ENCODE results near the gene TCP1. TPM values are rescaled to one million over a fixed set of nuclear protein-coding genes. Genes with fewer than 3 reads are reported as not detected.
"Not testable (repeated sequence)": the region's sequence is repeated elsewhere in the genome, so short reads cannot be mapped to it uniquely, and the experiment has no call there.

TCP1 gene
- total RNA-seq, 3 donors from 2014 or later = 119 to 151 (median 137) TPM

DNA sequence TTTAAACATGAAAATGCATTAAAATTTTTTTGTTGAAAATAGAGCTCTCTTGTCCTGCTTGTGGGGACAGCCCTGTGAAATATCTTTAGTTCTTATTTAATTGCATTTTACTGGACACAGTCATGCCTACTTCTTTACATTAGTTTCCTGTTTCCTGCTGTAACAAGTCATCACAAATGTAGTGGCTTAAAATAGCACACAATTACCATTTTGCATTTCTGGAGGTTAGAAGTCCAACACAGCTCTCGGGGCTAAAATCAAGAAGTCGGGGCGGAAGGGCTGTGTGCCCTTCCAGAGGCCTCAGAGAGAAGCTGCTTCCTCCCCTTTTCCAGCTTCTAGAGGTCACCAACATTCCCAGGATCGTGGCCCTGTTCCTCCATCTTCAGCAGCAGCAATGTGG lies 40.1 kb upstream of the TCP1 start:
- Histone ChIP-seq H3K36me3 (no peaks in the 10 kb centered on the region), H3K4me1 (no peaks in the 10 kb centered on the region), H3K4me3 (no peak overlapping the region), H3K9me3 (no peaks in the 10 kb centered on the region), H3K27ac (no peak overlapping the region), H3K27me3 (peaks cover 0 to 2% of the 10 kb centered on the region in 2 donors)
- intact Hi-C loops (cut with DNase I; ENCODE audit: low total_unique reads) = no loop called here
- no peak for TF ChIP-seq POLR2A (IDR thresholded peaks at IDR 0.05)
- TF ChIP-seq POLR2AphosphoS5 (IDR thresholded peaks at IDR 0.05) = no peak
- TF ChIP-seq, protein P1, sequence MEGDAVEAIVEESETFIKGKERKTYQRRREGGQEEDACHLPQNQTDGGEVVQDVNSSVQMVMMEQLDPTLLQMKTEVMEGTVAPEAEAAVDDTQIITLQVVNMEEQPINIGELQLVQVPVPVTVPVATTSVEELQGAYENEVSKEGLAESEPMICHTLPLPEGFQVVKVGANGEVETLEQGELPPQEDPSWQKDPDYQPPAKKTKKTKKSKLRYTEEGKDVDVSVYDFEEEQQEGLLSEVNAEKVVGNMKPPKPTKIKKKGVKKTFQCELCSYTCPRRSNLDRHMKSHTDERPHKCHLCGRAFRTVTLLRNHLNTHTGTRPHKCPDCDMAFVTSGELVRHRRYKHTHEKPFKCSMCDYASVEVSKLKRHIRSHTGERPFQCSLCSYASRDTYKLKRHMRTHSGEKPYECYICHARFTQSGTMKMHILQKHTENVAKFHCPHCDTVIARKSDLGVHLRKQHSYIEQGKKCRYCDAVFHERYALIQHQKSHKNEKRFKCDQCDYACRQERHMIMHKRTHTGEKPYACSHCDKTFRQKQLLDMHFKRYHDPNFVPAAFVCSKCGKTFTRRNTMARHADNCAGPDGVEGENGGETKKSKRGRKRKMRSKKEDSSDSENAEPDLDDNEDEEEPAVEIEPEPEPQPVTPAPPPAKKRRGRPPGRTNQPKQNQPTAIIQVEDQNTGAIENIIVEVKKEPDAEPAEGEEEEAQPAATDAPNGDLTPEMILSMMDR (IDR thresholded peaks at IDR 0.05) = no peak
- DNase-seq (ENCODE audit: low spot score in 2 of 2) = no peak

DNA sequence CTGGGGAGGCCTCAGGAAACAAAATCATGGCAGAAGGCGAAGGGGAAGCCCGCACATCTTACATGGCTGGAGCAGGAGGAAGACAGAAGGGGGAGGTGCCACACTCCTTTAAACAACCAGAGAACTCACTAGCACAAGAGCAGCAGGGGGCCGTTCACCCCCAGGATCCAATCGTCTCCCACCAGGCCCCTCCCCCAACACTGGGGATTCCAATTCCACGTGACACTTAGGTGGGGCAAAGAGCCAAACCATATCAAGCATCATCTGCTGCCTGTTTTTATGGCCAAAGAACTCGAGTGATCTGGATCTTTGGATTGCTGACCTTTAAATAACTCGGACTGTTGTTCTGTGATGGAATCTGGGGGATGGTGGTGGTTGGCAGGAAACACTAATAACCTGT lies 38.7 kb upstream of the TCP1 start:
- Histone ChIP-seq H3K36me3 (no peaks in the 10 kb centered on the region), H3K9me3 (no peaks in the 10 kb centered on the region), H3K27ac (no peak overlapping the region), H3K4me1 (no peaks in the 10 kb centered on the region), H3K4me3 (no peak overlapping the region), H3K27me3 (peaks cover 0 to 2% of the 10 kb centered on the region in 2 donors)
- intact Hi-C loops (cut with DNase I; ENCODE audit: low total_unique reads) = no loop called here
- no peak for DNase-seq (ENCODE audit: low spot score in 2 of 2)
- TF ChIP-seq, protein P1 (IDR thresholded peaks at IDR 0.05) = no peak
- TF ChIP-seq POLR2A (IDR thresholded peaks at IDR 0.05) (no peak), POLR2AphosphoS5 (IDR thresholded peaks at IDR 0.05) (no peak)

DNA sequence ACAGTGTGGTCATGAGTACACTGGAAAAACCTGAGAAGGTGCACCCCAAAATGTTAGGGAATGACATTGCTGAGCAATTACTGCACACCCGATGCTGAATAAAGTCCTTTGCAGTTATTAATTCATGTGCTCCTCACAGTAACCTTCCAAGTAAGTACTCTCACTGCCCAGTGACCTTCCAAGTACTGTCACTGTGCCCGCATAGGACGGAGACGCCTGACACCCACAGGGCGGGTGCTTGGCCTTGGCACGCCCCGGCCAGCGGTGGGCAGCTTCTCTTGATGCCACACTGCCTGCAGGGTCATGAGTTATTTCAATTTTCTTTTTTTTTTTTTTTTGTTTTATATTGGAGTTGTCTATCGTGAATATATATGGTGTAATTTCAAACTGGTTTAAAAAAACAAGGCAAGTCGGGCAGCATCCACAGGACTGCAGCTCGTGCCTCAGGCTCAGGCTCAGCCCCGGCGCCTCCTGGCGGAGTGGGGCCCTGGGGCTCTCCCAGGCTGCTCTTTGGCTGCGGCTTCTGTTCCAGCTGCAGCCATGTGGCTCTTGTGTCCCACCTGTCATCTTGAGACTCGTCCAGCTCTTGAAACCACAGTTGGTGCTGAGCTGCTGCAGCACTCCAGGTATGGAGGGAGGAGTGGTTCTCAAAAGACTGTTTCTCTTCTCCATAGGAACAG lies 37.7 kb upstream of the TCP1 start:
- intact Hi-C loops (cut with DNase I; ENCODE audit: low total_unique reads) = no loop called here
- Histone ChIP-seq H3K4me3 (no peak overlapping the region), H3K27ac (no peak overlapping the region), H3K36me3 (no peaks in the 10 kb centered on the region), H3K27me3 (peaks cover 0 to 2% of the 10 kb centered on the region in 2 donors), H3K4me1 (no peaks in the 10 kb centered on the region), H3K9me3 (no peaks in the 10 kb centered on the region)
- no peak for DNase-seq (ENCODE audit: low spot score in 2 of 2)
- TF ChIP-seq, protein P1 (IDR thresholded peaks at IDR 0.05) = no peak
- TF ChIP-seq POLR2AphosphoS5 (IDR thresholded peaks at IDR 0.05) (no peak), POLR2A (IDR thresholded peaks at IDR 0.05) (no peak)

DNA sequence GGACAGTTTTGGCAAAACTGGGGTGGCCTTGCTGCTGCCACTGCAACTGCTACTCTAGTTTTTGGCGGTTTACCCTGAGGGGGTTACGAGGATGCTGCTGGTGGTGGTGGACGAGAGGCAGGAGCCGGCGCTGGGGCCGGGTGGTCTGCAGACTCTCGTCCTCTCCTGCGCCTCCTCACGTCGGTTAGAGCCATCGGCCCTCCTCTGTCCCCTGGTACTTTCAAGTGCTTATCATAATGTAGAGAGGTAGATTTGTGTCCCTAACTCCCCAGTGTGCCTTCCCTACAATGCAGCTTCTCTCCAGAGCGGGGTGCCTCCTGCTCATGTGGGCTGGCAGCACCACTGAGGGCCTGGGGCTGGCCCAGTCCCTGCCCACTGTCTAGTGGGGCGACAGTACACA lies 36.6 kb upstream of the TCP1 start:
- intact Hi-C loops (cut with DNase I; ENCODE audit: low total_unique reads) = no loop called here
- TF ChIP-seq, protein P1 (IDR thresholded peaks at IDR 0.05) = no peak
- no peak for DNase-seq (ENCODE audit: low spot score in 2 of 2)
- no peak overlapping the region for H3K27ac ChIP-seq
- H3K36me3 ChIP-seq = no peaks in the 10 kb centered on the region
- H3K27me3 ChIP-seq = no peaks in the 10 kb centered on the region
- no peaks in the 10 kb centered on the region for H3K4me1 ChIP-seq
- H3K4me3 ChIP-seq = no peak overlapping the region
- no peaks in the 10 kb centered on the region for H3K9me3 ChIP-seq

DNA sequence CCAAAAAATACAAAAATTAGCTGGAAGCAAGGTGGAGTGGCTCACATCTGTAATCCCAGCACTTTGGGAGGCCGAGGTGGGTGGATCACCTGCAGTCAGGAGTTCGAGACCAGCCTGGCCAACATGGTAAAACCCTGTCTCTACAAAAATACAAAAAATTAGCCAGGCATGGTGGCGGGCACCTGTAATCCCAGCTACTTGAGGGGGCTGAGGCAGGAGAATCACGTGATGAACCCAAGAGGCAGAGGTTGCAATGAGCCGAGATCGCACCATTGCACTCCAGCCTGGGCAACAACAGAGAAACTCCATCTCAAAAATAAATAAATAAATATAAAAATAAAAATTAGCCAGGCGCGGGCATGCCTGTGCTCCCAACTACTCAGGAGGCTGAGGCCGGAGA lies 35.3 kb upstream of the TCP1 start:
- H3K36me3 ChIP-seq; intact Hi-C loops (cut with DNase I; ENCODE audit: low total_unique reads); H3K27ac ChIP-seq; DNase-seq (ENCODE audit: low spot score in 2 of 2); H3K27me3 ChIP-seq; H3K9me3 ChIP-seq; H3K4me3 ChIP-seq; H3K4me1 ChIP-seq: not testable (repeated sequence)

DNA sequence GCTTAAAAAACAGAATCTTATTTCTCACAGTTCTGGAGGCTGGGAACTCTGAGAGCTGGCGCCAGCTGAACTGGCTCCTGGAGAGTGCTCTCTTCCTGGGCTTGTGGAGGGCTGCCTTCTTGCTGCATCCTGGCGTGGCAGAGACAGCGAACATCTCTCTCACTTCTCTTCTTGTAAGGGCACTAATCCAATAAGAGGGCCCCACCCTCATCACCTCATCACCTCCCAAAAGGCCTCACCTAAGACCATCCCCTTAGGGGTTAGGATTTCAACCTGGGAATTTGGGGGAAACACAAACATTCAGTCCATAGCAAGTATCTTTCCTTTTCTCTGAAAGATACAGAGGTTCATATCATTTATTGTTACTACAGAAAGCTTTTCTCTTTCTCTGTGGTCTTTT lies 34.6 kb upstream of the TCP1 start:
- TF ChIP-seq POLR2A (IDR thresholded peaks at IDR 0.05) = no peak
- TF ChIP-seq POLR2AphosphoS5 (IDR thresholded peaks at IDR 0.05) = no peak
- TF ChIP-seq, protein P1 (IDR thresholded peaks at IDR 0.05) = no peak
- no peaks in the 10 kb centered on the region for H3K9me3 ChIP-seq

More for the DNA sequence above, 34.6 kb upstream of the TCP1 start:
- Histone ChIP-seq H3K27me3 (no peaks in the 10 kb centered on the region), H3K36me3 (no peaks in the 10 kb centered on the region), H3K27ac (no peak overlapping the region), H3K4me3 (no peak overlapping the region), H3K4me1 (no peaks in the 10 kb centered on the region)
- intact Hi-C loops (cut with DNase I; ENCODE audit: low total_unique reads) = no loop called here
- no peak for DNase-seq (ENCODE audit: low spot score in 2 of 2)

All from breast epithelium (tissue), 4 donors.